GM10266 (cell line): ENCODE data around the gene MBOAT7.

Experiments
- DNase-seq: peaks from one replicate; pipeline ENCODE4 v3.0.0; 2012; ENCODE audit errors: extremely low spot score
- TF ChIP-seq, protein P1 (sequence below): IDR thresholded peaks from 2 replicates; pipeline ENCODE4 v1.5.1; 2012; ENCODE audit warnings: mild to moderate bottlenecking, low read depth; ENCODE audit not compliant: control insufficient read depth, insufficient read depth; ENCODE audit errors: missing control alignments

MBOAT7 gene

DNA sequence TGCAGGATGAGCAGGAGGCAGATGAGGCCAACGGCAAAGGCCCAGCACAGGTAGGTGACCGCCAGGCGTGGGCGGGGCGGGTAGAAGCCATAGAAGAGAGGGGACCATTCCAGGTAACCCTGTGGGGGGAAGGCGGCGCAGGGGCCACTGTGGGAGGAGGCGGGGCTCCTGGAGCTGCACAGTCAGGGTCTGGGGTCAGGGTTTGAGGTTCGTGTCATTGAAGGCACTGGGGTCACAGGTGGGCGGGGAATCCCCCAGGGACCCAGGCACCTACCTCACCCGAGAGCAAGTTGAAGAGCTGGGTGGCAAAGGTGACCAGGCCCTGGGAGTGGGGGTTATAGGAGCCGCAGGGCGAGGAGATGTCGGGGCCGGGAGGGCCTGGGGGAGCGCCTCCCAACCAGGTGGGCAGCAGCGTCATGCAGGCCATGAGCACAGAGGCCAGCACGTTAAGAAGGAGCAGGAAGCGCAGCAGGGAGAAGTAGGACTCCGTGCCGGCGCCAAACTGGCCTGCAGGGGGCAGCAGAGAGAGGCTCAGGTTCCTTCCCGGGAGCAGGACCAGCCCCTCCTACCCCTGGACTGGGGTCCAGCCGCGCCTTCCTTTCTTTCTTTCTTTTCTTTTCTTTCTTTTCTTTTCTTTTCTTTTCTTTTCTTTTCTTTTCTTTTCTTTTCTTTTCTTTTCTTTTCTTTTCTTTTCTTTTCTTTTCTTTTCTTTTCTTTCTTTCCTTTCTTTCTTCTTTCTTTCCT is 21.0 kb downstream of the MBOAT7 start:
- peak; percentile 92 for DNase-seq
- TF ChIP-seq, protein P1, sequence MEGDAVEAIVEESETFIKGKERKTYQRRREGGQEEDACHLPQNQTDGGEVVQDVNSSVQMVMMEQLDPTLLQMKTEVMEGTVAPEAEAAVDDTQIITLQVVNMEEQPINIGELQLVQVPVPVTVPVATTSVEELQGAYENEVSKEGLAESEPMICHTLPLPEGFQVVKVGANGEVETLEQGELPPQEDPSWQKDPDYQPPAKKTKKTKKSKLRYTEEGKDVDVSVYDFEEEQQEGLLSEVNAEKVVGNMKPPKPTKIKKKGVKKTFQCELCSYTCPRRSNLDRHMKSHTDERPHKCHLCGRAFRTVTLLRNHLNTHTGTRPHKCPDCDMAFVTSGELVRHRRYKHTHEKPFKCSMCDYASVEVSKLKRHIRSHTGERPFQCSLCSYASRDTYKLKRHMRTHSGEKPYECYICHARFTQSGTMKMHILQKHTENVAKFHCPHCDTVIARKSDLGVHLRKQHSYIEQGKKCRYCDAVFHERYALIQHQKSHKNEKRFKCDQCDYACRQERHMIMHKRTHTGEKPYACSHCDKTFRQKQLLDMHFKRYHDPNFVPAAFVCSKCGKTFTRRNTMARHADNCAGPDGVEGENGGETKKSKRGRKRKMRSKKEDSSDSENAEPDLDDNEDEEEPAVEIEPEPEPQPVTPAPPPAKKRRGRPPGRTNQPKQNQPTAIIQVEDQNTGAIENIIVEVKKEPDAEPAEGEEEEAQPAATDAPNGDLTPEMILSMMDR = peak; percentile 98

DNA sequence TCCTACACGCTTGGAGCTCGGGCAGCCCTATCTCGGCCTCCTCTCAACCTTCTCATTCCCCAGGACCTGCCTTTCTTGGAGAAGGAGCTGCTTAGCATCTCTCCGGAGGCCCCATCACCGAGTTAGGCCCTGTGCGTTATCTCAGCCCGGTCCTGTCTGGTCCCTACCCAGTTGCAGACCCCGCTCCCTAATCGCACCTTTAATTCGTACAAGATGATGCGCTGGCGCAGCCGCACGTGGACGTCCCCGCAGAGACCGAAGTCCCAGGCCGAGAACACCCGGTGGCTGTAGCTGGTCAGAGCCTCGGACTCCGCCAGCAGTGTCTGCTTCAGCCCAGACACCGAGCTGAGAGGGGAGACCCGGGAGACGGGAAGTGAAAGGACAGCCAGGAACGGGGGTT is 24.2 kb downstream of the MBOAT7 start:
- DNase-seq = no peak
- TF ChIP-seq, protein P1 = no peak

DNA sequence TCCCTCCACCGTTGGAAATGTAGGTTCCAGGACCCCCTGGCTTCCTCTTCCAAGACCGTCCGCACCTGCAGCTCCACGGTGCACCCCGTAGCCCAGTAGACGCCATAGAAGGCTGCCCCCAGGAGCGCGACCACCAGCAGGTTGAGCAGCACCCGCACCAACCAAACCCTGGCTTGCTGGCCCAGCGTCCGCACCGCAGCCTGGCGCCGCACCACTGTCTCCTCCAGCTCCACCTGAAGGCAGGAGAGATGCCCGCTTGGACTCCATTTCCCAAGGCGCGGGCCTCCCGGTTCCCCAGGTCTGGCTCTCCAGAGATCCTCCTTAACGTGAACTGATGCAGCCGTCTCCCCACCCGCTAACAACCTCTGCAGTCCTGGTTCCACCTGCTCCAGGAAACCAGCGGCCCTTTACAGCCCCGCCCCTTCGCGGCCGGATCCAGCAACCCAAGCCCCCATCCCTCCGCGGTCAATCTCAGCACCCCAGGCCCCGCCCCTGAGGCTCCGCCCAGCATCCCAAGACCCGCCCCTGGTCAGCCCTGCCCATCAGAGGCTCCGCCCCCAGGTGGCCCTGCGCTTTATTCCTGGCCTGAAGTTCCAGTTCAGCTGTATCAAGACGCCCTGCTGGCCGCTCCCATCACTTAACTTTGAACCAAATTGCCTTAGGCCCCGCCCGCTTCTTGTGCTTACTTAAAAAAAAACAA is 24.9 kb downstream of the MBOAT7 start:
- DNase-seq = no peak

DNA sequence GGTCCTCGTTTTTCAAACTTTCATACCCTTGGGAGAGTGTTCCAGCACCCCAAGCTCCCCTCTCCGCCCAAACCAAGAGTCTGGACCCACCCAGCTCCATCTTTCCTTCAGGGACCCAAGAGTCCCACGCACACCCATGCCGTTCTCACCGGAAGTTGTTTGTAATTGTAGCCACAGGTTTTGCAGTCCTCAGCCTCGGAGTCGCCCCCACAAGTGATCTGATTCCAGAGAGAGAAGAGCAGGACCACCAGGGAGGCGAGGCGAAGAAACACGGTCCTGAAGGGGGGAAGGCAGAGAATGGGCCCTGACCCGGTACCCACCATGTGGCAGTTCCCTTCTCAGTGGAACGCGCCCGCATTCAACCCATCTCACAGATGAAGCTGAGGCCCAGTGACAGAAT is 26.5 kb downstream of the MBOAT7 start:
- no peak for DNase-seq
- TF ChIP-seq, protein P1 = no peak

More for the DNA sequence above, 24.9 kb downstream of the MBOAT7 start:
- TF ChIP-seq, protein P1 = no peak

DNA sequence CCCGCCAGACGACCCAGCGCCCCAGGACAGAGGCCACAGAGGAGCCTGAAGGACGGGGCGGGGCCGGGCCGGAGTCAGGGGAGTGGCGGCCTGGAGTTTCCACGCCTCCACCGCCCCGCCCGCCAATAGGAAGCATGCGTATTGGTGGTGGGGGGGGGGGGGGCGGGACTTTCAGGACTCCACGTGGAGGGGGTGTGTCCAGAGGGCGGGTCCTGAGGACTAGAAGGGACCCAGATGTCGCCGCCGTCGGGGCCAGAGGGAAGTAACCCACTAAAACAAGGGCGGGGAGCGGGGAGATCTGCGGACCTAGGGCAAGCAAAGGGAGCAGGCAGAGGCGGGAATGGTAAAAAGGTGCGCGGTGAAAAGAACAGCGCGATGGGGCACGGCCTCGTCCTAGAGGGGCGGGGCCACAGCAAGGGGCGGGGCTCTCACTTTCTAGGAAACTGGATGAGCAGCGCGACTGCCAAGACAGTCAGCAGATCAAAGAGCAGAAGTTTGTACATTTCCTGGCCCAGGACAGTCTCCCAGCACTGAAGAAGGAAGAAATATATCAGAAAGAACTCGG is 27.1 kb downstream of the MBOAT7 start:
- TF ChIP-seq, protein P1 = no peak
- peak; percentile 80 for DNase-seq

DNA sequence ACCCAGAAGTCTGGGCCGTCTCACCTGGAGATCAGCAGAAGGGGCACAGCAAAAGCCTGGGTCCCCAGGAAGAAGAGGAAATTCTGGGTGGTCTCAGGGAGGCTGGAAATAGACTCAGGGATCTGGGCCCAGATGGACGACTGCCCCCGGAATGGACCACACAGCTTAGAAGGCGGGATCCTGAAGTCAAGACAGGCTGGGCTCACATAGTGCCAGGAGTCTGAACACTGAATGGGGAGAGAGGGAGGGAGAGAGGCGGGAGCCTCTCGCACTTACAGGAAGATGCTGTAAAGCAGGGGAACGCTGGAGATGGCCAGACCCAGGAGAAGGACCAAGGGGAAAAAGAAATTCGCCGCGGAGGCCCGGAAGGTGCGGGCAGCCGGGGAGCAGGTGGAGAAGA is 28.5 kb downstream of the MBOAT7 start:
- no peak for DNase-seq
- TF ChIP-seq, protein P1 = no peak

DNA sequence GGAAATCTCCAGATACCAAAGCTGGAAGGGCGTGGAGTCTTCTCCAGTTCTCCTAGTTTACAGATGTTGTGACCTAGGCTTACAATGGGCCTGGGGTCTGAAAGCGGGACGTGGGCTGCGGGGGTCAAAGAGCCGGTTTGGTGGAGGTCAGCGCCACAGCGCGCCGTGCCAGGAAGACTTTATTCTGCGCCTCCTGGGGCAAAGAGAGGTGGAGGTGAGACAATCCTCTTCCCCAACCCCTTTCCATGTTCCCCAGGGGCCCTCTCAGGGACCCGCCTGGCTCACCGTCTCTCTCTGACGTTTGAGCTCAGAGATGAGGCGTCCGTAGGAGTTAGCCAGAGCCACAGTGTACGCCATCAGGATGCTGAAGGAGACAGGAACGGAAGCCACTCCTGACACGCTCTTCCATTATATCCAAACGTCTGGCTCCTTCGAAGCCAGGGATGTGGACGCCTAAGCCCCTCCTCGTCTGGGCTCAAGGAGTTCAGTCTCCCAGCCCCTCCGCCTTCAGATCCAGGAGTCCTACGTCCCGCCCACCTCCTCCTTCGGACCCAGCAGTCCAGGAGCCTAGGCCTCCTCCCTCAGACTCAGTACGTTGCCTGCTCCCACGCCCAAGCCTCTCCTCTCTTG is 29.1 kb downstream of the MBOAT7 start:
- DNase-seq = no peak
- TF ChIP-seq, protein P1 = no peak
